ENCODE results near the gene RPS27. TPM values are rescaled to one million over a fixed set of nuclear protein-coding genes. Genes with fewer than 3 reads are reported as not detected.

RPS27 gene
- total and polyA plus RNA-seq, 2 of the 13 experiments (the other 11 are each of a cell fraction or from before 2014, with no cell fraction given), result 3,737 to 9,964 TPM

GRCh38 chr1:153953859-153954365, 36.6 kb upstream of the RPS27 start (continued):
- TF ChIP-seq PAXIP1 (CRISPR knock-in tag; conservative IDR thresholded peaks at IDR 0.05) (peak; percentile 94), SP5 (CRISPR knock-in tag; IDR thresholded peaks at IDR 0.05; ENCODE audit: borderline replicate concordance, low read depth) (peak; percentile 94), ZC3H4 (CRISPR knock-in tag; IDR thresholded peaks at IDR 0.05; ENCODE audit: borderline replicate concordance) (no peak), RARA (CRISPR knock-in tag; IDR thresholded peaks at IDR 0.05) (peak; percentile 42; the same call in 1 of the 2 replicates), PITX1 (CRISPR knock-in tag; IDR thresholded peaks at IDR 0.05) (peak; percentile 79; the same call in 1 of the 2 replicates), DZIP1 (CRISPR knock-in tag; IDR thresholded peaks at IDR 0.05) (no peak), ZNF574 (CRISPR knock-in tag; IDR thresholded peaks at IDR 0.05) (peak; percentile 76), TOE1 (CRISPR knock-in tag; IDR thresholded peaks at IDR 0.05) (no peak), PHB2 (IDR thresholded peaks at IDR 0.05; ENCODE audit: partially characterized antibody) (no peak), ZNF567 (CRISPR knock-in tag; IDR thresholded peaks at IDR 0.05; ENCODE audit: borderline replicate concordance) (peak; percentile 82; the same call in 1 of the 2 replicates), ZNF83 (CRISPR knock-in tag; IDR thresholded peaks at IDR 0.05; ENCODE audit: borderline replicate concordance) (no peak), ZSCAN25 (CRISPR knock-in tag; IDR thresholded peaks at IDR 0.05) (peak; percentile 73; the same call in 1 of the 2 replicates), KLF12 (CRISPR knock-in tag; IDR thresholded peaks at IDR 0.05; ENCODE audit: borderline replicate concordance) (no peak), HMGXB3 (CRISPR knock-in tag; IDR thresholded peaks at IDR 0.05; ENCODE audit: borderline replicate concordance) (peak; percentile 94)
